Measurements from ENCODE around the gene ASPM.

DNA sequence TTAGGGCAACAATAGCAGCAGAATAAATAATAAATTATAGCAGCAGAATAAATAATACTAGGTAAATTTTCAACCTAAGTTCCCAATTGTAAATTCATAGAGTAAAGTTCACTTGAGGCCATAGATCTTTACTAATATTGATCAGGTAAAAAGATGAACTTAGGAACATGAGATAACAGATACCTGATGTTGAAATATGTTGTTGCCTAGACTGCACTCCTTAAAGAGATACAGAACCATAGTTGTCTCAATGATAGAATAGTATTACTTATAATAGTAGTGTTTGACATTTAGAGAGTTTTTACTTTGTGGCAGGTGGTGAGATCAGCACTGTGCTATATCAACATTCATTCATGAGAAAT, 79.0 kb downstream of the ASPM start:
- TF ChIP-seq CTCF (IDR thresholded peaks at IDR 0.05) (no peak), POLR2A (IDR thresholded peaks at IDR 0.05) (no peak)
